ENCODE results near the gene TMEM72. TPM values are rescaled to one million over a fixed set of nuclear protein-coding genes. Genes with fewer than 3 reads are reported as not detected.

Gene TMEM72
- total RNA-seq, 1 donor from 2014 or later, result not detected

DNA sequence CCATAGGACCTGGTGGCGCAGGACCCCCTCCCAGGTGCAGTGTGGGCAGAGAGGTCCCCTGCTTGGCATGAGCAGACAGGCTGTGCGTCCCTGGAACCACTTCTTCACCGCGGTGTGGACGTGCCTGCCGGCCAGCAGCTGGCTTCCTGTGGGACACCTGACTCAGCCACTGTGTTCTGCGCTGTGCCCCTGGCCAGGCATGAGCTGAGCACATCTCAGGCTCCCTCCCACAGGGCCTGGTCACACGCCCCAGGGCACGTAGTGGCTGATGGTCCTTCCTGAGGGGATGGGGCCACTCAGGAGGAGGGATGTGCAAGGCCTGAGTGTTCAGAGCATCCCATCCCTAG is 71.0 kb downstream of the TMEM72 start:
- peaks cover 2% of the 10 kb centered on the region for H3K9me3 Mint-ChIP-seq (ENCODE audit: unreplicated experiment)
- peaks cover 12% of the 10 kb centered on the region for H3K36me3 Mint-ChIP-seq (ENCODE audit: low read depth, unreplicated experiment)
- DNase-seq (ENCODE audit: low read depth), result peak; percentile 38
- no peak overlapping the region for H3K4me3 Mint-ChIP-seq (ENCODE audit: unreplicated experiment)
- Histone ChIP-seq H3K9ac (ENCODE audit: low read length) (peak overlapping the region; percentile 61), H2AFZ (ENCODE audit: low read depth, low read length) (peak overlapping the region; percentile 51), H4K20me1 (ENCODE audit: insufficient read depth, low read length) (no peaks in the 10 kb centered on the region), H3K4me3 (ENCODE audit: insufficient read depth, low read depth, low read length) (no peak overlapping the region), H3K27ac (ENCODE audit: low read depth, low read length) (peak overlapping the region; percentile 90), H3K27me3 (ENCODE audit: insufficient read depth, low read length) (no peaks in the 10 kb centered on the region), H3K4me1 (ENCODE audit: insufficient read depth, low read length) (peaks cover 57% of the 10 kb centered on the region), H3K4me2 (ENCODE audit: low read length) (peak overlapping the region; percentile 72), H3K79me2 (ENCODE audit: insufficient read depth, low read length) (no peaks in the 10 kb centered on the region), H3K9me3 (ENCODE audit: insufficient read depth, low read depth, low read length) (no peaks in the 10 kb centered on the region), H3K36me3 (ENCODE audit: insufficient read depth, low read length) (no peaks in the 10 kb centered on the region)
- no peak for FAIRE-seq
- H3K4me1 Mint-ChIP-seq (ENCODE audit: low read depth, unreplicated experiment), result peaks cover 72% of the 10 kb centered on the region
- TF ChIP-seq, protein P1, sequence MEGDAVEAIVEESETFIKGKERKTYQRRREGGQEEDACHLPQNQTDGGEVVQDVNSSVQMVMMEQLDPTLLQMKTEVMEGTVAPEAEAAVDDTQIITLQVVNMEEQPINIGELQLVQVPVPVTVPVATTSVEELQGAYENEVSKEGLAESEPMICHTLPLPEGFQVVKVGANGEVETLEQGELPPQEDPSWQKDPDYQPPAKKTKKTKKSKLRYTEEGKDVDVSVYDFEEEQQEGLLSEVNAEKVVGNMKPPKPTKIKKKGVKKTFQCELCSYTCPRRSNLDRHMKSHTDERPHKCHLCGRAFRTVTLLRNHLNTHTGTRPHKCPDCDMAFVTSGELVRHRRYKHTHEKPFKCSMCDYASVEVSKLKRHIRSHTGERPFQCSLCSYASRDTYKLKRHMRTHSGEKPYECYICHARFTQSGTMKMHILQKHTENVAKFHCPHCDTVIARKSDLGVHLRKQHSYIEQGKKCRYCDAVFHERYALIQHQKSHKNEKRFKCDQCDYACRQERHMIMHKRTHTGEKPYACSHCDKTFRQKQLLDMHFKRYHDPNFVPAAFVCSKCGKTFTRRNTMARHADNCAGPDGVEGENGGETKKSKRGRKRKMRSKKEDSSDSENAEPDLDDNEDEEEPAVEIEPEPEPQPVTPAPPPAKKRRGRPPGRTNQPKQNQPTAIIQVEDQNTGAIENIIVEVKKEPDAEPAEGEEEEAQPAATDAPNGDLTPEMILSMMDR (IDR thresholded peaks at IDR 0.05; ENCODE audit: insufficient read depth, low read depth, low read length), result no peak
- no peak for TF ChIP-seq EZH2 (IDR thresholded peaks at IDR 0.05; ENCODE audit: insufficient read depth, low read length)
- peak overlapping the region; percentile 66 for H3K27ac Mint-ChIP-seq (ENCODE audit: unreplicated experiment)
- H3K27me3 Mint-ChIP-seq (ENCODE audit: low read depth, unreplicated experiment), result no peaks in the 10 kb centered on the region

DNA sequence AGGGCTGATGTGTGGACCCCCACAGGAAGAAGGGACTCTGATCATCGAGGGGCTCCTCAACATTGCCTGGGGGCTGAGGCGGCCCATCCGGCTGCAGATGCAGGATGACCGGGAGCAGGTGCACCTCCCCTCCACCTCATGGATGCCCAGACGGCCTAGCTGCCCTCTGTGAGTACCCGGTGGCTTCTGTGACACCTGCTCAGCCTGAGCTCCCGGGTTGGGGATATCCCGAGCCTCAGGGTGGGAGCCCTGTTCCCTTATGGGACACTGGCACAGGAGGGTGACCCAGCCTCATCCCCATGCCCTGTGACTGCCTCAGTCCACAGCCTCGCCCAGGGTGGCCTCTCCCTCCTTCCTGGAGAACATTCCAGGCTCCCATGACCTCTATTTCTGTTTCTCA is 71.4 kb downstream of the TMEM72 start:
- H3K9me3 ChIP-seq (ENCODE audit: insufficient read depth, low read depth, low read length), result no peaks in the 10 kb centered on the region
- no peak overlapping the region for H3K4me3 ChIP-seq (ENCODE audit: insufficient read depth, low read depth, low read length)
- H3K4me1 ChIP-seq (ENCODE audit: insufficient read depth, low read length), result peaks cover 57% of the 10 kb centered on the region
- H3K79me2 ChIP-seq (ENCODE audit: insufficient read depth, low read length), result no peaks in the 10 kb centered on the region
- H3K27me3 Mint-ChIP-seq (ENCODE audit: low read depth, unreplicated experiment), result no peaks in the 10 kb centered on the region
- H3K27ac ChIP-seq (ENCODE audit: low read depth, low read length), result peak overlapping the region; percentile 90
- H3K9me3 Mint-ChIP-seq (ENCODE audit: unreplicated experiment), result peaks cover 2% of the 10 kb centered on the region
- DNase-seq (ENCODE audit: low read depth) (no peak), FAIRE-seq (no peak)
- no peaks in the 10 kb centered on the region for H4K20me1 ChIP-seq (ENCODE audit: insufficient read depth, low read length)
- TF ChIP-seq EZH2 (IDR thresholded peaks at IDR 0.05; ENCODE audit: insufficient read depth, low read length), result no peak
- TF ChIP-seq, protein P1 (IDR thresholded peaks at IDR 0.05; ENCODE audit: insufficient read depth, low read depth, low read length), result no peak
- H3K27ac Mint-ChIP-seq (ENCODE audit: unreplicated experiment), result peak overlapping the region; percentile 66
- peaks cover 12% of the 10 kb centered on the region for H3K36me3 Mint-ChIP-seq (ENCODE audit: low read depth, unreplicated experiment)
- H2AFZ ChIP-seq (ENCODE audit: low read depth, low read length), result no peak overlapping the region
- peak overlapping the region; percentile 61 for H3K9ac ChIP-seq (ENCODE audit: low read length)
- no peaks in the 10 kb centered on the region for H3K27me3 ChIP-seq (ENCODE audit: insufficient read depth, low read length)
- H3K4me1 Mint-ChIP-seq (ENCODE audit: low read depth, unreplicated experiment), result peaks cover 71% of the 10 kb centered on the region
- H3K4me2 ChIP-seq (ENCODE audit: low read length), result peak overlapping the region; percentile 72
- H3K36me3 ChIP-seq (ENCODE audit: insufficient read depth, low read length), result no peaks in the 10 kb centered on the region
- no peak overlapping the region for H3K4me3 Mint-ChIP-seq (ENCODE audit: unreplicated experiment)

DNA sequence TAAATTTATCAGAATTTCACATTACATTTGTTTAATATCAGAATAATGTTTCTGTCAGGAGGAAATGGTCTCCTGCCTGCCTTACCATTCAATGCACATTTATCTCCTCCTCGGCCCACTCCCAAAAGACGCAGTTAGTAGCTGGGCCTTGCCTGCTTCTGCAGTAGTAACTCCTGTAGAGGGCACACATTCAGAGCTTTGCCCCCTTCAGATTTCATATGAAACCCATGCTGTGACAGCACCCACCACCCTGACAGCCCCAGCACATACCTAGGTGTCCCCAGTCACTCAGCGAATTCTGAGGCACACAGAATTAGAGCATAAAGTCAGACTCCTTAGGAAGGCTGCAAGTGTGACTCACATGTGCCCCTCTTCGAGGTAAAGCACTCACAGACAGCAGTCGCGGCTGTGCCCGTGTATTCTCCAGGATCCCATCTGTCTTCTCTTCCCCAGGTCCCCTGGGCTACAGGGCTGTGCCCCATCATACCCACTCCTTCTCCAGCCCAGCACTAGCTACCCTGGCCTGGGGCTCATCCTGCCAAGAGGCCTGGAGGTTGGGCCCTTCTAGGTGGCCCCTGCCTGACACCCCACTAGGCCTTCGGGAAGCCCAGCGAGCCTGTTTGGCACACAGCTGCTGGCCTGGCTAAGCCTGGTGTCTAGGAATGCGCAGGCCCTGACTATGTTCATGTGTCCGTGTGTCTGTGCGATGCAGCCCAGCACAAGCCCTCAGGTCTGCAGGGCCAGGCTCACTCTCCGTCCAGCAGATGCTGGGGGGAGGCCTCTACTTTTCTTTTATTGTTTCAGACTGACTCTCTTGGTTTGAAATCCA is 72.1 kb downstream of the TMEM72 start:
- Histone ChIP-seq H4K20me1 (ENCODE audit: insufficient read depth, low read length) (no peaks in the 10 kb centered on the region), H3K27me3 (ENCODE audit: insufficient read depth, low read length) (no peaks in the 10 kb centered on the region), H3K4me3 (ENCODE audit: insufficient read depth, low read depth, low read length) (no peak overlapping the region), H3K9me3 (ENCODE audit: insufficient read depth, low read depth, low read length) (no peaks in the 10 kb centered on the region), H3K4me1 (ENCODE audit: insufficient read depth, low read length) (peaks cover 55% of the 10 kb centered on the region), H3K79me2 (ENCODE audit: insufficient read depth, low read length) (no peaks in the 10 kb centered on the region), H2AFZ (ENCODE audit: low read depth, low read length) (no peak overlapping the region), H3K36me3 (ENCODE audit: insufficient read depth, low read length) (no peaks in the 10 kb centered on the region), H3K9ac (ENCODE audit: low read length) (no peak overlapping the region), H3K4me2 (ENCODE audit: low read length) (no peak overlapping the region), H3K27ac (ENCODE audit: low read depth, low read length) (no peak overlapping the region)
- Mint-ChIP-seq H3K4me1 (ENCODE audit: low read depth, unreplicated experiment) (peaks cover 69% of the 10 kb centered on the region), H3K36me3 (ENCODE audit: low read depth, unreplicated experiment) (peaks cover 13% of the 10 kb centered on the region), H3K9me3 (ENCODE audit: unreplicated experiment) (peaks cover 2% of the 10 kb centered on the region), H3K4me3 (ENCODE audit: unreplicated experiment) (no peak overlapping the region), H3K27me3 (ENCODE audit: low read depth, unreplicated experiment) (no peaks in the 10 kb centered on the region), H3K27ac (ENCODE audit: unreplicated experiment) (peak overlapping the region; percentile 83)
- FAIRE-seq, result no peak
- TF ChIP-seq EZH2 (IDR thresholded peaks at IDR 0.05; ENCODE audit: insufficient read depth, low read length), result no peak
- TF ChIP-seq, protein P1 (IDR thresholded peaks at IDR 0.05; ENCODE audit: insufficient read depth, low read depth, low read length), result no peak
- no peak for DNase-seq (ENCODE audit: low read depth)
